ENCODE results near the gene YJEFN3.

Gene YJEFN3

GRCh38 chr19:19561946-19562664 is 33.4 kb downstream of the YJEFN3 start:
- Histone ChIP-seq H3K9me3 (no peaks in the 10 kb centered on the region), H3K36me3 (no peaks in the 10 kb centered on the region), H3K27ac (no peak overlapping the region), H3K27me3 (no peaks in the 10 kb centered on the region), H3K4me1 (ENCODE audit: control insufficient read depth in 1 of 2, insufficient read depth in 1 of 2, low read depth in 1 of 2, low read length in 1 of 2) (peaks cover 5 to 6% of the 10 kb centered on the region in 2 experiments), H3K4me3 (ENCODE audit: low read depth in 1 of 2, low read length in 1 of 2) (no peak overlapping the region)
- no peak for TF ChIP-seq CTCF (IDR thresholded peaks at IDR 0.05)

GRCh38 chr19:19562665-19563347 is 34.1 kb downstream of the YJEFN3 start:
- peaks cover 5 to 6% of the 10 kb centered on the region in 2 experiments for H3K4me1 ChIP-seq (ENCODE audit: control insufficient read depth in 1 of 2, insufficient read depth in 1 of 2, low read depth in 1 of 2, low read length in 1 of 2)
- no peaks in the 10 kb centered on the region for H3K27me3 ChIP-seq
- H3K27ac ChIP-seq, result no peak overlapping the region
- H3K36me3 ChIP-seq, result no peaks in the 10 kb centered on the region
- H3K9me3 ChIP-seq, result no peaks in the 10 kb centered on the region
- no peak for TF ChIP-seq CTCF (IDR thresholded peaks at IDR 0.05)
- H3K4me3 ChIP-seq (ENCODE audit: low read depth in 1 of 2, low read length in 1 of 2), result no peak overlapping the region

- no peaks in the 10 kb centered on the region for H3K9me3 ChIP-seq
- H3K27ac ChIP-seq, result no peak overlapping the region
- TF ChIP-seq CTCF (IDR thresholded peaks at IDR 0.05), result no peak
- peaks cover 5 to 6% of the 10 kb centered on the region in 2 experiments for H3K4me1 ChIP-seq (ENCODE audit: control insufficient read depth in 1 of 2, insufficient read depth in 1 of 2, low read depth in 1 of 2, low read length in 1 of 2)
- no peaks in the 10 kb centered on the region for H3K27me3 ChIP-seq
- H3K36me3 ChIP-seq, result no peaks in the 10 kb centered on the region
- H3K4me3 ChIP-seq (ENCODE audit: low read depth in 1 of 2, low read length in 1 of 2), result no peak overlapping the region
These were observed 34.7 kb downstream of the YJEFN3 start for GRCh38 chr19:19563348-19563848.

GRCh38 chr19:19566306-19566705 is 37.6 kb downstream of the YJEFN3 start:
- H3K36me3 ChIP-seq, result no peaks in the 10 kb centered on the region
- no peak overlapping the region for H3K4me3 ChIP-seq (ENCODE audit: low read depth in 1 of 2, low read length in 1 of 2)
- H3K9me3 ChIP-seq, result no peaks in the 10 kb centered on the region
- H3K4me1 ChIP-seq (ENCODE audit: control insufficient read depth in 1 of 2, insufficient read depth in 1 of 2, low read depth in 1 of 2, low read length in 1 of 2), result no peaks in the 10 kb centered on the region
- TF ChIP-seq CTCF (IDR thresholded peaks at IDR 0.05), result no peak
- H3K27ac ChIP-seq, result no peak overlapping the region
- H3K27me3 ChIP-seq, result no peaks in the 10 kb centered on the region

GRCh38 chr19:19567391-19567790 is 38.7 kb downstream of the YJEFN3 start:
- Histone ChIP-seq H3K4me3 (ENCODE audit: low read depth in 1 of 2, low read length in 1 of 2) (no peak overlapping the region), H3K4me1 (ENCODE audit: control insufficient read depth in 1 of 2, insufficient read depth in 1 of 2, low read depth in 1 of 2, low read length in 1 of 2) (no peaks in the 10 kb centered on the region), H3K27ac (no peak overlapping the region), H3K9me3 (no peaks in the 10 kb centered on the region), H3K36me3 (no peaks in the 10 kb centered on the region), H3K27me3 (no peaks in the 10 kb centered on the region)
- no peak for TF ChIP-seq CTCF (IDR thresholded peaks at IDR 0.05)

Measured in neutrophil (primary cell).